NCI-H2081 treated with DMSO at 0.1 percent for 48 hours (cell line): Measurements from ENCODE around the gene MRPS9.

ENCODE experiments used
- DNase-seq: peaks from one replicate; lab custom pipeline; 2025; lab: John Stamatoyannopoulos, UW

The MRPS9 gene

DNA sequence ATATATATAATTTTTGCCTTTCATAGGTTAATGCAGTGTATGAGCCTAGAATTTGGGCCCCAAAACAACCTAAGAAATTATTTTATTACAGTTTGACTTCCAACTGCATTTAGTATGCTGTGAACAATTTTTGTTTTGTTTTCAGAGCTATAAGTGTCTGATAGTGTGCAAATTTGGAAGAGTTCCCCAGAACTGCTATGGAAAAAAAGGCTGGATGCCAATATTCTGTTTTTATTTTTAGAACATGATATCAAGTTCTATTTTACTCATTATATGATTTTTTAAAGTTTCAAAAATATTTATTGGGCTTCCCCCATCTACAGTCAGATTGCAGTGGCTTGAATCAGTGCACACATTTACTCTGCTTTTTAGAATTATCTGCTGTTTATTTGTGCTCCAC lies 42.6 kb downstream of the MRPS9 start:
- DNase-seq, result no peak

DNA sequence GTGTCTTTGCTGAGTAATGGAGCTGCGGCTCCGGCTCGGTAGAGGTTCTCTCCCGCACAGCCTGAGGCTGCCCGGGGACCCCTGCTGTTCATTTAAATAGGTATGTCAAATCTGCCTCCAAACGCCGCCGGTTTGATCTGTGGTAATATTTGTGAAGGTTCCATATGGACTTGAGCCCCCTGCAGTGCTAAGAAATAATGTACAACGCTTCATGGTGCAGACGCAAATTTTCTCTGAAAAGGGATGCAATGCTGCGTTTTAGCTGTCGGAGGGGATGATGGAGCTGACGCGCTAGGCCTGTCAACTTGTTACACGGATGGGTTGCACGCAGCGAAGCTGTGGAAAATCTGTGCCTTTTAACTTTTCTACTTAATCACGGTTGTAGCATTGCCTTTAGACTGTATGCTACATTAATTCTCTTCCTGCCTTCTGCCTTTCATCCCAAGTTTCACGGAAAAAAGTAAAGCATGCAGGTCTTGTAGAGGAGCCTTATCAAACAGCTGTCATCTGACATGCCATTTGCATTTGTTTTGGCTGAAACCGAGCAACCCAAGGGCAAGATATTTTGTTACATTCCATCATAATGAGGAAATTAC lies 43.2 kb downstream of the MRPS9 start:
- DNase-seq, result no peak

DNA sequence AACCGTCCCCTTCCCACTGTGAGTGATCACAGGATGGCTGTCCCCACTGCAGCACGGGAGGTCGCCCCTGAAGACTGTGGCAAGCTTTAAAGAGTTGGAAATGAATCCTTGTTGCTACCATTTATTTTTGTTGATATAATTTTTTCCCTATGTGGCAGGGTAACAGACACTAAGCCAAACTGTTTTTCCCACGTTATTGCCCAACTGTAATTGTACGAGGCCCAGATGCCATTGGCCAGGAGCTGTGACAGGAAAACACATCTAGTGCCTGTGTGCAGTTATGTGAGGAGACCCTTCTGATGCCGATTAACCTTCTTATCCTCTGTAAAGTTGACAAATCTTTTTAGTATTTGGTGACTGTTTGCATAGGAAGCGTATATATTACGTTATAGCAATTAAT lies 44.2 kb downstream of the MRPS9 start:
- no peak for DNase-seq

DNA sequence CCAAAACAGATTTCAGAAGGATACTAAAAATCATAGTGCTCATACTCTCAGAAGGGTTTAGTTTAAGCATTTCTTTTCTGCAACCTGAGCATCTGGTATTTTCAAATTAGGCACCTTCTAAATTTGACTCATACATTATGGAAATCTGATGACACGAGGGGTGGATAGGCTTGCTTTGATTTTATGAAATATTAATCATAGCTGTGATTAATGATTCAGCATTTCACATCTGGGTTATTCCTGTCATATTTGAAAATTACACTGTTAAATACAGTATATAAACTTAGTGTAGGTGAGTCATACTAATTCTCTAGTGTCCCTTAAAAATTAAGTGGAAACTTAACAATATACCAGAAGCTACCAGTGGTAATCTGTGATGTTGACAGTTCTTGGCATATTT lies 47.7 kb downstream of the MRPS9 start:
- DNase-seq, result no peak

- DNase-seq, result no peak
Measured at GRCh38 chr2:105087273-105087672, 49.4 kb downstream of the MRPS9 start.

- DNase-seq, result no peak
Measured at GRCh38 chr2:105090091-105090490, 52.2 kb downstream of the MRPS9 start.

DNA sequence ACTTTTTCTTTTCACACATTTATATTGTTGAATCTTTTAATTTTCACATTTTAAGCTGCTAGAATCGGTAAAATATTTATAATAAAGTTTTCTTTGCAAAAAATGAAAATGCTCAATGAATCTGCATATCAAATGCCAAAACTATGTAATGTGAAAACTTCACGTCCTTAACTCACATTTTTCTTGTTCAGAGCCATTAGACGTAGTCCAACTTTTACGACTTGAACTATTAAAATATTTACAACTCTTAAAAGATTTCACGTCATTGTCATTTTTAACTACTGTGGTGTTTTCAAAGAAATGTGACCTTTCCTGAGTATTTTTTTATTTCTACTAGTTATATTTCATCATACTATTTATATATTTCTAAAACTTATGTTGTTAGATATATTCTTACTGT lies 54.9 kb downstream of the MRPS9 start:
- DNase-seq, result no peak

- no peak for DNase-seq
Measured at GRCh38 chr2:105099153-105099552, 61.3 kb downstream of the MRPS9 start.

DNA sequence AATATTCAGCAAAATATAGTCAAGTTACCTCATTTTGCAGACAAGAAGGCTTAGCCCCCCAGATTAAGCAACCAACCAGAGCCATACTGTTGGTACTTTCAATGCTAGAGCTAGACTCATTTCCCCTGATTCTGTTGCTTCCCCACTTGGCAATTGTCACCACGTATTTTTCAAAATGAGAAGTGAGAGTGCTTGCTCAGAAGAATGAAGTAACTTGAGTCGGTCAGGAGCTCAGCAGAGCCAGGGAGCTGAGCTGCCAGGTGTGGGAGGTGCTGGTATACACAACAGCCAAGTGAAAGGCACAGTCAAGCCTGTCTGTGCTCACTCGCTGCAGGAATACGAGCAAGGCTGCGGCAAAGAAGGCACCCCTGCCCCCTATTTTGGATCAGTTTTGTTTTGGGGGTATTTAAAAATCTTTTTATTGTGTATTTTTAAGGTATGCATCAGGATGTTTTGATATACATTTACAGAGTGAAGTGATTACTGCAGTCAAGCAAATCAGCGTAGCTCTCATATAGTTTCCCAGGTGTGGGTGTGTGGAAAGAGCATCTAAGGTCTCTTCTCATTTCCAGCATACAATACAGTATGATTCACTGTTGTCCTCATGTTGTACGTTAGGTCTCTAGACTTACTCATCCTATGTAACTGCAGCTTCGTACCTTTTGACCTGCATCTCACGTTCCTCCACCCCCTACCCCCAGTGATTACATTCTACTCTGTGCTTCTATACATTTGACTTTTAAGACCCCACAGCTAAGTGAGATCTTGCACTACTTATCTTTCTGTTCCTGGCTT lies 62.4 kb downstream of the MRPS9 start:
- DNase-seq, result no peak

- DNase-seq, result no peak
Measured at GRCh38 chr2:105102001-105102400, 64.1 kb downstream of the MRPS9 start.

- DNase-seq, result no peak
Measured at GRCh38 chr2:105102963-105103421, 65.1 kb downstream of the MRPS9 start.

DNA sequence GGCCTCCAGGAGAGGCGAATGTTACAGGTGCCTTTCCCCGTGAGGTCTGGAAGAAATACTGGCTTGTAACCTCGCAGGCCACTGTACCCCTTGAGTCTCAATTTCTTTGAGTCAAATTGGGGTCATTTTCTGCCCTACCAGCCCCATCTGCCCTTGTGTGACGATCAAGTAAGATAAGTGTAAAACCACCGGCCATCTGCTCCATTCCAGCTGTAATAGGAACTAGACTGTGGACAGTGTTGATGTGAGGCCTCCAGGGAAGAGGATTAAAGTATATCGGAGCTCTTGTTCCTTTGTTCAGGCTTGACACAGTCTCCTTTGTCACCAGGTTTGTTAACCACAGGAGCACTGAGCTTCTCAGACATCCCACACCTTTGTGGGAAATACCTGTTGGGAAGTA lies 65.6 kb downstream of the MRPS9 start:
- DNase-seq, result no peak

DNA sequence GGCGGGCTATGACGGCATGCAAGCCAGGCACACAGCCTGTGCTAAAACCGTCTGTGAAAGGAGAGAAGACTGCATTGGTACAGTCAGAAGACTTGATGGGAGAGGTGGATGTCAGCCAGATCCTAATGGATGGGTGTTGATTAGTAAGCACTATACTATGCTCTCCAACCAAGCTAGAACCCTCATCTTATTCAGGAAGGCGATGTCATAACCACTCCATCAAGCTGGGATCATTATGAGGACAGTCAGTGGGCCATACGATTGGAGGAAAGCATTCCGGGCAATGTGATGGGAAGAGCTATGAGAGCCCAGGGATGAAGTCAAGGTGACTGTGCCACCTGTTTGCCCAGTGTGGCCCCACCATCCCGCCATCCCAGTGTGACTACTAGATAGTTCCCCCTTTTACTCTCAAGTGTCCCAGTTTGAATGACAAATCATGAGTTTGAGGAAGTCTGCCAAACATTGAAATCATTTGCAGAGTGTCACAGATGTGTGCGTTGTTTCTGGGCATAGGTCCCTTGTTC lies 66.4 kb downstream of the MRPS9 start:
- DNase-seq, result no peak

DNA sequence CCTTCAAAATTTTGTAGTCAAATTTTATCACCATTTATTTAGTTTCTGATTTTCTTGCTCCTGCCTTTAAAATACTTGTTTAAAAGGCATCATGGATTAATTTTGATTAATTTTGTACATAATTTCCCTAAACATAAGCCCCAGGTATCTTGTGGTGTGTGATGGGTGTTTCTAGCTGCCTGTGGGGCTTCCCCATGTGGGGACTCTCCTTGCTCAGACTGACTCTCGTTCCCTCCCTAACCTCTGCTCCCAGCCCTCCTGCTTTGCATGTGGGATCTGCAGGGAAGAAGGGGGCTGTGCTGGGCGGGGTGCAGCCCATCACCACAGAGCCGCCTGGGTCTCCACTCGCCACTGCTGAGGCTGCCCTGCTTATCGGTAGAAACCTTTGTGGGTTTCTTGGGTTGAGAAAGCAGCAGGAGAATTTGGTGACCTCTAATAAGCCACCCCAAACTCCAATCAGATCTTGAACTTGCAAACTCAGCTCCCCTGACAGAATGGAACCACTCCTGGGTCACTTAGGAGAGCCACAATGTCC lies 72.5 kb downstream of the MRPS9 start:
- no peak for DNase-seq

DNA sequence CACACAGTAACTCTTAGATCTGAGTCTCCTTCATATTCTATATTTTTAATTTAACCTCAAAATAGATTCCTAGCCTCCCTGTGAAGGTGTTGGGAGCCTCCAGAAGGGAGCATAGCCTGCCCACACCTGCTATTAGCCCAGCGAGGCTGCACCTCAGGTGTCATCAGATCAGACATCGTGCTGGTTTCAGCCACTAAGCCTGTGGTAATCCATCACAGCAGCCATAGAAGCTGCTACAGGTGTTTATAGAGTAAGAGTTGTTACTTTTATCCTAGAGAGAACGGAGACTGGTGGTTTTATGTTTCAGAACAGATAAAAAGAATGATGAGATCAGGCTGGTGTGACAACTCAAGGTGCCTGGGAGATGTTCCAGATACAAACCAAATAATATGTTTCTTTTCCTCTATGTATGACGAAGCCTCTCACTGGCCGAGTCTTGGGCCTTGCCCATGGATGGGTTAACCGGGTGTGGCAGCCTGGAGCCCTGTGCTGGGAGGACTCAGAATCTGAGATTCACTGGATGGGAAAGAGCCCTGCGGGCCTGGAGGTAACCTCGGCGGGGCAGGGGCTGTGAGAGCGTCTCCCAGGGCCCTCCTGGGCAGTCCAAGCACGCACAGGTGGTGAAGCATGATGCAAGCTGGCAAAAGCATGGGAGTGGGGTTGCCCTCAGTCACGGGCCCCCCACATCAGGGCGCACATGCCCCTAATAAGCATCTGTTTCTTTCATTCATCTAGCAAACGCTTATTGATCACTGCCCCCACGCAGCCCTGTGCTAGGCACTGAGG lies 73.7 kb downstream of the MRPS9 start:
- no peak for DNase-seq

GRCh38 chr2:105112345-105112744 lies 74.5 kb downstream of the MRPS9 start:
- no peak for DNase-seq

- no peak for DNase-seq
Measured at GRCh38 chr2:105113616-105114291, 75.9 kb downstream of the MRPS9 start.

GRCh38 chr2:105114551-105114950 lies 76.7 kb downstream of the MRPS9 start:
- no peak for DNase-seq

- no peak for DNase-seq
Measured at GRCh38 chr2:105116348-105116747, 78.5 kb downstream of the MRPS9 start.

- DNase-seq, result no peak
Measured at GRCh38 chr2:105117565-105117964, 79.7 kb downstream of the MRPS9 start.

- DNase-seq, result no peak
Measured at GRCh38 chr2:105118960-105119359, 81.1 kb downstream of the MRPS9 start.

DNA sequence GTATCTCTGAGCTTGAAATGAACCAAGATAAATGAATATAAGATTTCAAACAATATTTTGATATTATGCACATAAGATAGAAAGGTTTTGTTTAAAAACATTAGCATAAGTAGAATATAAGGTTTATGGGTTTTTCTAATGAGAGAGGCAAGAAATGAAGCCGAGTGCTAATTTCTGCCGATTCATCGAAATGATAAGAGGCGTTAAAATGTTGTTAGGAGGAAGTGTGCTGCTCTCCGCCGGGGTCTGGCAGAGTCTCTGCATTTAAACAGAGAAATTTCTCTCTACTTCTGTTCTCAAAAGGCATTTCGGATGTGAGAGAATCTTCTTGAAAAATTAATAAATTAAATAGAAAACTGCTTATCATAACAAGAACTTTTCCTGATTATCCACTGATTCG lies 83.6 kb downstream of the MRPS9 start:
- no peak for DNase-seq
